Aorta (tissue), 5 donors: ENCODE measurements around the gene PPM1H. TPM values are rescaled to one million over a fixed set of nuclear protein-coding genes. Genes with fewer than 3 reads are reported as not detected.

ENCODE experiments used
- ATAC-seq: fragments of 200-7000 bp; cut with Tn5 transposase; one replicate; pipeline ENCODE4 v1.9.1; 2022; ENCODE audit warnings: moderate library complexity; ENCODE audit not compliant: low FRiP score
- DNase-seq, 2 donors: peaks; one replicate each; pipeline ENCODE4 v3.0.0-alpha.2; 2020
- H3K27ac ChIP-seq, 2 donors: one replicate each; pipeline ENCODE4 v1.5.1; 2013; ENCODE audit warnings: low read length in 2 of 2, mild to moderate bottlenecking in 2 of 2, moderate library complexity in 2 of 2, control low read depth in 1 of 2, inconsistent platforms in 1 of 2, low read depth in 1 of 2
- H3K27me3 ChIP-seq, 2 donors: one replicate each; pipeline ENCODE4 v1.6.1; 2013; ENCODE audit warnings: control low read depth in 1 of 2, low read length in 1 of 2, mild to moderate bottlenecking in 1 of 2, moderate library complexity in 1 of 2; ENCODE audit not compliant: insufficient read depth in 2 of 2, control insufficient read depth in 1 of 2
- H3K36me3 ChIP-seq, 2 donors: one replicate each; pipeline ENCODE4 v1.6.1; 2013; ENCODE audit warnings: control low read depth in 1 of 2, low read length in 1 of 2, mild to moderate bottlenecking in 1 of 2; ENCODE audit not compliant: insufficient read depth in 2 of 2, control insufficient read depth in 1 of 2
- H3K4me1 ChIP-seq, 2 donors: one replicate each; pipeline ENCODE4 v1.6.1; 2013; ENCODE audit warnings: low read length in 2 of 2, control low read depth in 1 of 2, mild to moderate bottlenecking in 1 of 2, moderate library complexity in 1 of 2; ENCODE audit not compliant: insufficient read depth in 2 of 2, control insufficient read depth in 1 of 2
- H3K4me3 ChIP-seq, 2 donors: one replicate each; pipeline ENCODE4 v1.5.1; 2013; ENCODE audit warnings: low read length in 2 of 2, control low read depth in 1 of 2, mild to moderate bottlenecking in 1 of 2
- H3K9me3 ChIP-seq: one replicate; pipeline ENCODE4 v1.6.1; 2013; ENCODE audit warnings: mild to moderate bottlenecking, low read length; ENCODE audit not compliant: control insufficient read depth
- WGBS, 2 donors: extraction: QIAGEN DNeasy Blood & Tissue Kit; methylation state at CpG; one replicate each; pipeline ENCODE4 v1.1.7; 2013; 5-methylcytosine and 5-hydroxymethylcytosine counted together
- intact Hi-C, 2 donors: fragments of 100-400 bp; cut with DNase I; formaldehyde crosslinking; loops; one replicate each; pipeline versions ENCODE4 v1.14.2 to v1.15.0; 2022
- polyA plus RNA-seq, 2 donors: library from polyadenylated mRNA; stranded (reverse); fragments of 200-250 nt; gene quantifications; one replicate each; pipeline ENCODE4 v1.2.3, GENCODE V29; 2013
- total RNA-seq, 2 donors: library from RNA; stranded (reverse); fragmentation: NEBNext Ultra II Directional; extraction: Animal tissue kit (Norgen Biotek cat#: 25700); gene quantifications; one replicate each; pipeline ENCODE4 v1.2.1, GENCODE V29; 2021
- donor health status: healthy with polysubstance abuse.
- donor health status: Bipolar disorder and iron deficiency.
- donor health status: DM: no; HTN: no; CAD: no.
- donor health status: DM: no; HTN: no; CAD: no.
- donor health status: DM: yes; HTN: yes; CAD: no.

The PPM1H gene
- total and polyA plus RNA-seq, 4 donors = 1.3 to 9.3 (median 3.7) TPM

GRCh38 chr12:62919838-62920237 is 15.1 kb downstream of the PPM1H start:
- DNase-seq (no peak), ATAC-seq (no peak)
- no peaks in the 10 kb centered on the region for H3K4me1 ChIP-seq
- no peaks in the 10 kb centered on the region for H3K27me3 ChIP-seq
- H3K9me3 ChIP-seq = no peaks in the 10 kb centered on the region
- H3K4me3 ChIP-seq = no peak overlapping the region
- 47 to 52% methylated on average over 2 of the region's 2 CpGs for WGBS, 2 donors
- no peak overlapping the region for H3K27ac ChIP-seq
- intact Hi-C loops = no loop called here
- H3K36me3 ChIP-seq = no peaks in the 10 kb centered on the region

DNA sequence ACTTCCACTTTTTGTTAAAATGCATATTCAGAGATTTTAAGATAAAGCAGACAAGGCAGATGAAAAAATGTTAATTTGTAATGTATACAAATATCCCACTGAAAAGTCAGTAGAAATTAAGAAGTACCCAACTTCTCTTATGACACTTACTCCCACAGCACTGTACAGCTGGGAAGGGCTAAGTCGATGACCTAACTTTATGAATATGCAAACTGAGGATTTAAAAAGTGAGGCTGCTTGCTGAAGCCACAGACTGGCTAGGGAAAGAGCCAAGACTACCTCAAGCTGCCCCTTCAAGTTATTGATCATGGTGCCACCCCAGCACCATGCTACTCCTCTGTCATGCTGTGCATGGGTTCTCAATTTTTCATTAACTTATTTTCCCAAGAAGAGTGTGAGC is 17.0 kb downstream of the PPM1H start:
- no peaks in the 10 kb centered on the region for H3K27me3 ChIP-seq
- H3K4me3 ChIP-seq = no peak overlapping the region
- no peak for DNase-seq
- no peak overlapping the region for H3K27ac ChIP-seq
- ATAC-seq = no peak
- H3K9me3 ChIP-seq = no peaks in the 10 kb centered on the region
- no peaks in the 10 kb centered on the region for H3K36me3 ChIP-seq
- 65 to 69% methylated on average over 1 of the region's 1 CpG for WGBS, 2 donors
- intact Hi-C loops = no loop called here
- no peaks in the 10 kb centered on the region for H3K4me1 ChIP-seq

- Histone ChIP-seq H3K4me1 (no peaks in the 10 kb centered on the region), H3K27me3 (no peaks in the 10 kb centered on the region), H3K9me3 (no peaks in the 10 kb centered on the region), H3K4me3 (no peak overlapping the region), H3K36me3 (no peaks in the 10 kb centered on the region), H3K27ac (no peak overlapping the region)
- WGBS, 2 donors = 90 to 94% methylated on average over 7 of the region's 7 CpGs
- ATAC-seq = no peak
- no peak for DNase-seq
- intact Hi-C loops = no loop called here
These were observed 18.1 kb downstream of the PPM1H start for GRCh38 chr12:62916632-62917425.

DNA sequence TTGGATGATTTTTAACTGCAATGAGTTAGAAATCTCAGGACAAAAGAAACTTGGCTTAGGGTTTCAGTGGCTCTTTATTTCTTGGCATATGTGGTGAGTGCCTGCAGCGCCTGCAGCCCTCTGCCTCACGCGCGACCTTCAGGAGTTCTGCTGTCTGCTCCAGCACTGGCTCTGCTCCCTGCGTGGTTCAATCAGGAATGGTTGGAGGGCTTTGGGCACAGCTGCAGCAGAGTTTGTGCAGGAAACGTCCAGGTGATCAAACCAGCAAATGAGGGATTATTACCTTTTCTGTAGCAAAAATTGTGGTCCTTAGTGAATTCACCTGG is 19.8 kb downstream of the PPM1H start:
- 67 to 71% methylated on average over 6 of the region's 6 CpGs for WGBS, 2 donors
- intact Hi-C loops = no loop called here
- ATAC-seq (no peak), DNase-seq (no peak)
- Histone ChIP-seq H3K36me3 (no peaks in the 10 kb centered on the region), H3K9me3 (no peaks in the 10 kb centered on the region), H3K27me3 (no peaks in the 10 kb centered on the region), H3K4me1 (no peaks in the 10 kb centered on the region), H3K4me3 (no peak overlapping the region), H3K27ac (no peak overlapping the region)

GRCh38 chr12:62914443-62915203 is 20.3 kb downstream of the PPM1H start:
- intact Hi-C loops = no loop called here
- DNase-seq (no peak), ATAC-seq (no peak)
- no peak overlapping the region for H3K27ac ChIP-seq
- no peaks in the 10 kb centered on the region for H3K9me3 ChIP-seq
- H3K4me1 ChIP-seq = no peaks in the 10 kb centered on the region
- no peak overlapping the region for H3K4me3 ChIP-seq
- H3K36me3 ChIP-seq = no peaks in the 10 kb centered on the region
- H3K27me3 ChIP-seq = no peaks in the 10 kb centered on the region
- 82 to 92% methylated on average over 7 of the region's 7 CpGs for WGBS, 2 donors

DNA sequence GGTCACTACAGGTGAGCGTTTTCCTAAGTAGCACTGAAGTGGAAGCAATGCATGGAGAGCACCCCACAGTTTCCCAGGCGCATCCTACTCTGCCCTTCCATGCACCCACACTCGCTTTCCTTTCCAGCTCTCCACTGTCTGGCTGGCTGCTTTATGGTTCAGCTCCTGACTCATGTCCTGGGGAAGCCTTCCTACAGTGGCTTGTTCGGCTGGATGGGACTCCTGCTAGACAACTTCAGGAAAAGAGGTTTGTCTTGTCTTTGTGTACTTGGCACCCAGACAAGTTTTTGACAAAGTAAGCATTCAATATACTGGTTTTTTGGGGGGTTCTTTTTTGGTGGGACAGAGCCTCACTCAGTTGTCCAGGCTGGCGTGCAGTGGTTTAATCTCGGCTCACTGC is 21.6 kb downstream of the PPM1H start:
- intact Hi-C loops = no loop called here
- Histone ChIP-seq H3K27ac (no peak overlapping the region), H3K4me3 (no peak overlapping the region), H3K36me3 (no peaks in the 10 kb centered on the region), H3K27me3 (no peaks in the 10 kb centered on the region), H3K9me3 (no peaks in the 10 kb centered on the region), H3K4me1 (no peaks in the 10 kb centered on the region)
- no peak for ATAC-seq
- no peak for DNase-seq
- WGBS, 2 donors = 97 to 98% methylated on average over 5 to 6 of the region's 6 CpGs

DNA sequence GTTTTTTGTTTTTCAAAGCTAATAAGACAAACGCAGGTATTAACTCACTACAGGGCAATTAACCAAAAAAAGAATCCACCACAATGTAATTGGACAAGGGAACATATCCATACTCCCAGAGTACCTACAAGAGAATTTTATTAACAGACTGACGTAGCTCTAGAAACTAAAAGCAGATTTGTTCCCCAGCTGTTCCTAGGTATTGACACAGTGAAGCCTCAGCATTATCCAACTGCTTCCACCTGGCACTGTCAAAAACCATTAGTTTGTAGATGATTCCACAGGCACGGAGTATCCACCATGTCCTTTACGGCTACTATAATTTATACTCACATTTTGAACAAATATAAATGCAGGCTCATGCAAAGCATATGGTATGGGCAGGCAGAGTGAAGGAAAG is 22.3 kb downstream of the PPM1H start:
- no peak overlapping the region for H3K4me3 ChIP-seq
- no peaks in the 10 kb centered on the region for H3K36me3 ChIP-seq
- no peaks in the 10 kb centered on the region for H3K9me3 ChIP-seq
- DNase-seq = no peak
- H3K4me1 ChIP-seq = no peaks in the 10 kb centered on the region
- 73 to 82% methylated on average over 4 of the region's 4 CpGs for WGBS, 2 donors
- intact Hi-C loops = no loop called here
- H3K27ac ChIP-seq = no peak overlapping the region
- no peak for ATAC-seq
- H3K27me3 ChIP-seq = no peaks in the 10 kb centered on the region

- Histone ChIP-seq H3K27me3 (no peaks in the 10 kb centered on the region), H3K27ac (no peak overlapping the region), H3K36me3 (no peaks in the 10 kb centered on the region), H3K4me1 (peaks cover 0 to 4% of the 10 kb centered on the region in 2 donors), H3K4me3 (no peak overlapping the region), H3K9me3 (no peaks in the 10 kb centered on the region)
- ATAC-seq = no peak
- DNase-seq = no peak
- intact Hi-C loops = no loop called here
- WGBS, 2 donors = 79 to 91% methylated on average over 4 of the region's 4 CpGs
These were observed 23.7 kb downstream of the PPM1H start for GRCh38 chr12:62911286-62911685.
